HEK293 (cell line): Measurements from ENCODE around the gene ZNF680.

Experiments used
- CTCF ChIA-PET: fragments of 350-600 bp; formaldehyde crosslinking; extraction: SDS; loops from one replicate; lab custom pipeline; 2021; ENCODE audit warnings: antibody characterized with exemption; lab: Yijun Ruan, JAX
- POLR2A ChIA-PET: fragments of 300-600 bp; formaldehyde crosslinking; extraction: SDS; loops from one replicate; lab custom pipeline; 2020; ENCODE audit warnings: antibody characterized with exemption, inconsistent platforms; lab: Yijun Ruan, JAX
- H3K27ac ChIP-seq: fragments of 200-500 bp; sonication (Bioruptor generic); 2 replicates; pipeline ENCODE4 v1.5.1; 2014; ENCODE audit warnings: low read depth, low read length, control low read depth, inconsistent platforms; ENCODE audit errors: extremely low read depth
- H3K36me3 ChIP-seq, 2 experiments: fragments of 200-500 bp in 1 of 2; sonication (Bioruptor generic) in 1 of 2; 1 replicate in 1 of 2; 2 replicates in 1 of 2; pipeline ENCODE4 v1.5.1; 2014 to 2017; ENCODE audit warnings: inconsistent platforms in 2 of 2, low read length in 2 of 2; ENCODE audit not compliant: control insufficient read depth in 2 of 2, insufficient read depth in 1 of 2
- H3K4me1 ChIP-seq: fragments of 200-500 bp; sonication (Bioruptor generic); 2 replicates; pipeline ENCODE4 v1.5.1; 2014; ENCODE audit warnings: mild to moderate bottlenecking, low read length, inconsistent platforms; ENCODE audit not compliant: control insufficient read depth, insufficient read depth
- H3K4me3 ChIP-seq: 2 replicates; pipeline ENCODE4 v1.5.1; 2011; ENCODE audit warnings: low read depth, mild to moderate bottlenecking, control low read depth, low read length, moderate library complexity
- H3K9me3 ChIP-seq: fragments of 200-500 bp; sonication (Bioruptor generic); 2 replicates; pipeline ENCODE4 v1.5.1; 2014; ENCODE audit warnings: low read depth, low read length, inconsistent platforms; ENCODE audit not compliant: control insufficient read depth, insufficient read depth
- BCL11B ChIP-seq: fragments of 450-650 bp; formaldehyde crosslinking; IDR thresholded peaks from 2 replicates; pipeline ENCODE4 v1.5.1; 2016; ENCODE audit warnings: low read depth, missing biosample characterization, missing genetic modification characterization
- CTCF ChIP-seq: fragments of 450-650 bp; formaldehyde crosslinking; IDR thresholded peaks from 2 replicates; pipeline ENCODE4 v1.5.1; 2016; ENCODE audit warnings: missing biosample characterization, missing genetic modification characterization
- HOXA7 ChIP-seq: sonication (generic); formaldehyde crosslinking; IDR thresholded peaks from 2 replicates; pipeline ENCODE4 v1.8.1; 2022; ENCODE audit warnings: missing genetic modification reagents, borderline replicate concordance
- IKZF3 ChIP-seq: fragments of 450-650 bp; IDR thresholded peaks from 2 replicates; pipeline ENCODE4 v1.5.0; 2018; ENCODE audit warnings: missing biosample characterization, mild to moderate bottlenecking, missing genetic modification characterization, moderate library complexity
- KLF1 ChIP-seq: fragments of 450-650 bp; formaldehyde crosslinking; IDR thresholded peaks from 2 replicates; pipeline ENCODE4 v1.5.1; 2016; ENCODE audit warnings: missing biosample characterization, missing genetic modification characterization
- OSR2 ChIP-seq: fragments of 450-650 bp; formaldehyde crosslinking; IDR thresholded peaks from 2 replicates; pipeline ENCODE4 v1.5.1; 2016; ENCODE audit warnings: missing biosample characterization, missing genetic modification characterization
- PRDM10 ChIP-seq: fragments of 450-650 bp; formaldehyde crosslinking; IDR thresholded peaks from 2 replicates; pipeline ENCODE4 v1.5.1; 2016; ENCODE audit warnings: missing biosample characterization, missing genetic modification characterization
- SCRT2 ChIP-seq: fragments of 450-650 bp; formaldehyde crosslinking; IDR thresholded peaks from 2 replicates; pipeline ENCODE4 v1.5.1; 2016; ENCODE audit warnings: missing biosample characterization, missing genetic modification characterization
- ZBTB26 ChIP-seq: fragments of 450-650 bp; formaldehyde crosslinking; optimal IDR thresholded peaks from 2 replicates; pipeline ENCODE3; 2016; ENCODE audit warnings: missing biosample characterization, mild to moderate bottlenecking, missing genetic modification characterization
- ZNF26 ChIP-seq: fragments of 450-650 bp; formaldehyde crosslinking; IDR thresholded peaks from 2 replicates; pipeline ENCODE4 v1.5.1; 2016; ENCODE audit warnings: missing biosample characterization, missing genetic modification characterization
- ZNF404 ChIP-seq: fragments of 450-650 bp; formaldehyde crosslinking; IDR thresholded peaks from 2 replicates; pipeline ENCODE4 v1.5.1; 2017; ENCODE audit warnings: missing biosample characterization, missing genetic modification characterization
- ZNF548 ChIP-seq: fragments of 450-650 bp; formaldehyde crosslinking; IDR thresholded peaks from 2 replicates; pipeline ENCODE4 v1.5.1; 2016; ENCODE audit warnings: missing biosample characterization, missing genetic modification characterization
- ZNF580 ChIP-seq: fragments of 450-650 bp; formaldehyde crosslinking; IDR thresholded peaks from 2 replicates; pipeline ENCODE4 v1.5.1; 2016; ENCODE audit warnings: missing biosample characterization, missing genetic modification characterization
- ZNF600 ChIP-seq: fragments of 450-650 bp; formaldehyde crosslinking; IDR thresholded peaks from 2 replicates; pipeline ENCODE4 v1.5.1; 2016; ENCODE audit warnings: missing biosample characterization, missing genetic modification characterization
- ZNF639 ChIP-seq: fragments of 450-650 bp; formaldehyde crosslinking; IDR thresholded peaks from 2 replicates; pipeline ENCODE4 v1.5.1; 2016; ENCODE audit warnings: missing biosample characterization, missing genetic modification characterization
- ZNF692 ChIP-seq: fragments of 450-650 bp; formaldehyde crosslinking; IDR thresholded peaks from 2 replicates; pipeline ENCODE4 v1.5.1; 2016; ENCODE audit warnings: missing biosample characterization, missing genetic modification characterization

Gene ZNF680

GRCh38 chr7:64610997-64611396 is 48.1 kb upstream of the ZNF680 start (continued):
- TF ChIP-seq ZNF580: no peak
- TF ChIP-seq CTCF: no peak
- TF ChIP-seq IKZF3 (tag by site-specific recombination): no peak
- TF ChIP-seq, all 188 proteins: peak for 0

- TF ChIP-seq ZNF639 (tag by site-specific recombination) (no peak), OSR2 (tag by site-specific recombination) (no peak), ZBTB26 (tag by site-specific recombination) (no peak), ZNF548 (tag by site-specific recombination) (no peak), ZNF600 (tag by site-specific recombination) (no peak), KLF1 (tag by site-specific recombination) (no peak), ZNF404 (no peak), CTCF (no peak), PRDM10 (no peak), ZNF26 (no peak), SCRT2 (tag by site-specific recombination) (no peak), ZNF692 (tag by site-specific recombination) (no peak), BCL11B (no peak), HOXA7 (CRISPR knock-in tag) (no peak)
- TF ChIP-seq, all 188 proteins: peak for 0
- no peak overlapping the region for H3K27ac ChIP-seq
Measured at GRCh38 chr7:64608116-64608910, 45.4 kb upstream of the ZNF680 start.

More at GRCh38 chr7:64608116-64608910, 45.4 kb upstream of the ZNF680 start:
- no peaks in the 10 kb centered on the region for H3K9me3 ChIP-seq
- no peak overlapping the region for H3K4me3 ChIP-seq
- ChIA-PET POLR2A (no interaction called here), CTCF (no interaction called here)
- no peaks in the 10 kb centered on the region for H3K36me3 ChIP-seq
- H3K4me1 ChIP-seq: no peaks in the 10 kb centered on the region
